ENCODE measurements around the gene TMEM184A. TPM values are rescaled to one million over a fixed set of nuclear protein-coding genes. Genes with fewer than 3 reads are reported as not detected.

Gene TMEM184A
- total and polyA plus RNA-seq, 2 of the 13 experiments (the other 11 are each of a cell fraction or from before 2014, with no cell fraction given), result 9.5 to 20.4 TPM

- TF ChIP-seq ZNF142 (CRISPR knock-in tag; IDR thresholded peaks at IDR 0.05) (peak; percentile 85; the same call in 1 of the 2 replicates), MLX (CRISPR knock-in tag; IDR thresholded peaks at IDR 0.05) (peak; percentile 84; the same call in 1 of the 2 replicates), ATRX (CRISPR knock-in tag; IDR thresholded peaks at IDR 0.05; ENCODE audit: borderline replicate concordance) (no peak), ZNF678 (CRISPR knock-in tag; IDR thresholded peaks at IDR 0.05) (no peak), STAT6 (CRISPR knock-in tag; IDR thresholded peaks at IDR 0.05; ENCODE audit: borderline replicate concordance) (0 out of 2 replicates have a peak, but pooled peaks have one; percentile 40), CSRNP2 (CRISPR knock-in tag; conservative IDR thresholded peaks at IDR 0.05; ENCODE audit: low read depth) (no peak), KLF9 (CRISPR knock-in tag; IDR thresholded peaks at IDR 0.05; ENCODE audit: low read depth) (0 out of 2 replicates have a peak, but pooled peaks have one; percentile 35), SMAD3 (CRISPR knock-in tag; IDR thresholded peaks at IDR 0.05) (peak; percentile 56; the same call in 1 of the 2 replicates), ZNF776 (CRISPR knock-in tag; IDR thresholded peaks at IDR 0.05) (peak; percentile 85), AGO2 (optimal IDR thresholded peaks at IDR 0.05; ENCODE audit: low read depth, low read length) (peak; percentile 79), MTA3 (CRISPR knock-in tag; IDR thresholded peaks at IDR 0.05) (no peak), SOX5 (CRISPR knock-in tag; IDR thresholded peaks at IDR 0.05; ENCODE audit: borderline replicate concordance) (peak; percentile 44; the same call in 1 of the 2 replicates), BRF2 (CRISPR knock-in tag; IDR thresholded peaks at IDR 0.05) (no peak), FOSL2 (CRISPR knock-in tag; IDR thresholded peaks at IDR 0.05) (peak; percentile 73), NPAS2 (CRISPR knock-in tag; IDR thresholded peaks at IDR 0.05; ENCODE audit: borderline replicate concordance) (no peak)
Observed at GRCh38 chr7:1555813-1556543, at the start of gene TMEM184A (continued).

Data from HepG2 (cell line).